KOPT-K1 (cell line): Measurements from ENCODE around the gene CHMP1A.

Experiments
- H3K27ac ChIP-seq: fragments of 200-600 bp; sonication (generic); 2 replicates; pipeline ENCODE4 v1.5.1; 2016; ENCODE audit warnings: antibody characterized with exemption, mild to moderate bottlenecking, low read depth, low read length; ENCODE audit not compliant: poor library complexity, severe bottlenecking
- H3K36me3 ChIP-seq: fragments of 200-600 bp; sonication (generic); 2 replicates; pipeline ENCODE4 v1.5.1; 2017; ENCODE audit warnings: antibody characterized with exemption, mild to moderate bottlenecking, low read length, moderate library complexity; ENCODE audit not compliant: insufficient read depth
- H3K9me3 ChIP-seq: fragments of 200-600 bp; sonication (generic); 2 replicates; pipeline ENCODE4 v1.5.1; 2017; ENCODE audit warnings: antibody characterized with exemption, low read length, mild to moderate bottlenecking; ENCODE audit not compliant: insufficient read depth, poor library complexity, severe bottlenecking

The CHMP1A gene

GRCh38 chr16:89633064-89633631, 24.4 kb downstream of the CHMP1A start:
- Histone ChIP-seq H3K9me3 (no peaks in the 10 kb centered on the region), H3K27ac (no peak overlapping the region), H3K36me3 (no peaks in the 10 kb centered on the region)

- H3K36me3 ChIP-seq, result no peaks in the 10 kb centered on the region
- H3K9me3 ChIP-seq, result no peaks in the 10 kb centered on the region
- H3K27ac ChIP-seq, result no peak overlapping the region
Observed at GRCh38 chr16:89629827-89630610, 27.5 kb downstream of the CHMP1A start.

GRCh38 chr16:89624777-89625761, 32.4 kb downstream of the CHMP1A start:
- no peaks in the 10 kb centered on the region for H3K36me3 ChIP-seq
- no peaks in the 10 kb centered on the region for H3K9me3 ChIP-seq
- H3K27ac ChIP-seq, result no peak overlapping the region

- Histone ChIP-seq H3K27ac (no peak overlapping the region), H3K36me3 (no peaks in the 10 kb centered on the region), H3K9me3 (no peaks in the 10 kb centered on the region)
Observed at GRCh38 chr16:89623511-89624261, 33.8 kb downstream of the CHMP1A start.

GRCh38 chr16:89621698-89622409, 35.7 kb downstream of the CHMP1A start:
- Histone ChIP-seq H3K36me3 (no peaks in the 10 kb centered on the region), H3K9me3 (no peaks in the 10 kb centered on the region), H3K27ac (no peak overlapping the region)

GRCh38 chr16:89621136-89621697, 36.3 kb downstream of the CHMP1A start:
- Histone ChIP-seq H3K9me3 (no peaks in the 10 kb centered on the region), H3K27ac (no peak overlapping the region), H3K36me3 (no peaks in the 10 kb centered on the region)

- H3K27ac ChIP-seq, result no peak overlapping the region
- no peaks in the 10 kb centered on the region for H3K9me3 ChIP-seq
- H3K36me3 ChIP-seq, result no peaks in the 10 kb centered on the region
Observed at GRCh38 chr16:89620406-89620841, 37.1 kb downstream of the CHMP1A start.

GRCh38 chr16:89619840-89620239, 37.7 kb downstream of the CHMP1A start:
- Histone ChIP-seq H3K9me3 (no peaks in the 10 kb centered on the region), H3K27ac (no peak overlapping the region), H3K36me3 (no peaks in the 10 kb centered on the region)

- Histone ChIP-seq H3K36me3 (no peaks in the 10 kb centered on the region), H3K27ac (no peak overlapping the region), H3K9me3 (no peaks in the 10 kb centered on the region)
Observed at GRCh38 chr16:89618109-89618998, 39.2 kb downstream of the CHMP1A start.

GRCh38 chr16:89617036-89617435, 40.5 kb downstream of the CHMP1A start:
- peak overlapping the region; percentile 49 for H3K27ac ChIP-seq
- no peaks in the 10 kb centered on the region for H3K9me3 ChIP-seq
- H3K36me3 ChIP-seq, result no peaks in the 10 kb centered on the region

- H3K36me3 ChIP-seq, result no peaks in the 10 kb centered on the region
- H3K27ac ChIP-seq, result peak overlapping the region; percentile 49
- no peaks in the 10 kb centered on the region for H3K9me3 ChIP-seq
Observed at GRCh38 chr16:89616623-89617022, 40.9 kb downstream of the CHMP1A start.

GRCh38 chr16:89615596-89616090, 41.9 kb downstream of the CHMP1A start:
- Histone ChIP-seq H3K9me3 (no peaks in the 10 kb centered on the region), H3K36me3 (no peaks in the 10 kb centered on the region), H3K27ac (peak overlapping the region; percentile 13)

- Histone ChIP-seq H3K27ac (peak overlapping the region; percentile 13), H3K9me3 (no peaks in the 10 kb centered on the region), H3K36me3 (no peaks in the 10 kb centered on the region)
Observed at GRCh38 chr16:89615176-89615575, 42.3 kb downstream of the CHMP1A start.
